Muscle of back (tissue), 11 donors: ENCODE measurements around the gene SSBP4. TPM values are rescaled to one million over a fixed set of nuclear protein-coding genes. Genes with fewer than 3 reads are reported as not detected.
"Not testable (repeated sequence)": the region's sequence is repeated elsewhere in the genome, so short reads cannot be mapped to it uniquely, and the experiment has no call there.

ENCODE experiments used
- DNase-seq, 3 donors: peaks; one replicate each; pipeline versions ENCODE4 v3.0.0 to v3.0.0-alpha.2; 2013
- polyA plus RNA-seq, 10 donors: library from polyadenylated mRNA; unstranded; fragments of 120-200 nt; gene quantifications; one replicate each; pipeline ENCODE4 v1.2.1, GENCODE V29; 2013; ENCODE audit not compliant: insufficient read length in 10 of 10

The SSBP4 gene
- polyA plus RNA-seq, 10 donors, result 65.2 to 124 (median 96.0) TPM

- DNase-seq, result no peak
Measured at GRCh38 chr19:18391509-18392075, 27.6 kb upstream of the SSBP4 start.

GRCh38 chr19:18392417-18392816, 26.8 kb upstream of the SSBP4 start:
- no peak for DNase-seq

GRCh38 chr19:18392926-18393325, 26.3 kb upstream of the SSBP4 start:
- no peak for DNase-seq

GRCh38 chr19:18393836-18394235, 25.4 kb upstream of the SSBP4 start:
- DNase-seq, result no peak

- peak in 1 of 3 donors; percentile 27 for DNase-seq
Measured at GRCh38 chr19:18396471-18397241, 22.5 kb upstream of the SSBP4 start.

- DNase-seq, result peak in 1 of 3 donors; percentile 69
Measured at GRCh38 chr19:18397242-18398202, 21.7 kb upstream of the SSBP4 start, which contains the start of gene LRRC25. Gene LRRC25, minus strand, starts transcription at chr19:18397622. Its CDS starts 659 bp downstream, at chr19:18396963.

- DNase-seq, result no peak
Measured at GRCh38 chr19:18399008-18399407, 20.2 kb upstream of the SSBP4 start.

- peak; percentile 56 to 94 (median 84) for DNase-seq
Measured at GRCh38 chr19:18401580-18402112, 17.6 kb upstream of the SSBP4 start.

GRCh38 chr19:18402455-18403248, 16.5 kb upstream of the SSBP4 start:
- not testable (repeated sequence) for DNase-seq

GRCh38 chr19:18405754-18406153, 13.4 kb upstream of the SSBP4 start:
- DNase-seq, result not testable (repeated sequence)

GRCh38 chr19:18406749-18407148, 12.4 kb upstream of the SSBP4 start:
- DNase-seq, result no peak

GRCh38 chr19:18408053-18408476, 11.1 kb upstream of the SSBP4 start:
- no peak for DNase-seq

- DNase-seq, result no peak
Measured at GRCh38 chr19:18412610-18413239, 6.5 kb upstream of the SSBP4 start.

GRCh38 chr19:18414504-18415177, 4.6 kb upstream of the SSBP4 start:
- peak in 1 of 3 donors; percentile 67 for DNase-seq

GRCh38 chr19:18415178-18415867, 3.9 kb upstream of the SSBP4 start:
- DNase-seq, result peak; percentile 75 to 96 (median 85)

- DNase-seq, result peak; percentile 90 to 98 (median 95)
Measured at GRCh38 chr19:18416778-18417249, 2.4 kb upstream of the SSBP4 start.

GRCh38 chr19:18417250-18418028, 1.8 kb upstream of the SSBP4 start:
- peak; percentile 86 to 96 (median 89) for DNase-seq

GRCh38 chr19:18418029-18418482, 1.1 kb upstream of the SSBP4 start:
- peak in 1 of 3 donors; percentile 91 for DNase-seq
